AG10803 (cell line): ENCODE measurements around the gene LRIT2.

Source experiments
- DNase-seq: peaks from one replicate; pipeline ENCODE4 v3.0.0; 2010; ENCODE audit warnings: low read depth
- H3K4me3 ChIP-seq: 2 replicates; pipeline ENCODE4 v1.5.1; 2011; ENCODE audit warnings: mild to moderate bottlenecking, low read length, control low read depth
- TF ChIP-seq, protein P1 (sequence below): conservative IDR thresholded peaks from 2 replicates; pipeline ENCODE4 v1.5.1; 2011; ENCODE audit warnings: mild to moderate bottlenecking, low read length, control low read depth, inconsistent platforms

The LRIT2 gene, protein sequence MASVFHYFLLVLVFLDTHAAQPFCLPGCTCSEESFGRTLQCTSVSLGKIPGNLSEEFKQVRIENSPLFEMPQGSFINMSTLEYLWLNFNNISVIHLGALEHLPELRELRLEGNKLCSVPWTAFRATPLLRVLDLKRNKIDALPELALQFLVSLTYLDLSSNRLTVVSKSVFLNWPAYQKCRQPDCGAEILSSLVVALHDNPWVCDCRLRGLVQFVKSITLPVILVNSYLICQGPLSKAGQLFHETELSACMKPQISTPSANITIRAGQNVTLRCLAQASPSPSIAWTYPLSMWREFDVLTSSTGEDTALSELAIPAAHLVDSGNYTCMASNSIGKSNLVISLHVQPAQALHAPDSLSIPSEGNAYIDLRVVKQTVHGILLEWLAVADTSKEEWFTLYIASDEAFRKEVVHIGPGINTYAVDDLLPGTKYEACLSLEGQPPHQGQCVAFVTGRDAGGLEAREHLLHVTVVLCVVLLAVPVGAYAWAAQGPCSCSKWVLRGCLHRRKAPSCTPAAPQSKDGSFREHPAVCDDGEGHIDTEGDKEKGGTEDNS

DNA sequence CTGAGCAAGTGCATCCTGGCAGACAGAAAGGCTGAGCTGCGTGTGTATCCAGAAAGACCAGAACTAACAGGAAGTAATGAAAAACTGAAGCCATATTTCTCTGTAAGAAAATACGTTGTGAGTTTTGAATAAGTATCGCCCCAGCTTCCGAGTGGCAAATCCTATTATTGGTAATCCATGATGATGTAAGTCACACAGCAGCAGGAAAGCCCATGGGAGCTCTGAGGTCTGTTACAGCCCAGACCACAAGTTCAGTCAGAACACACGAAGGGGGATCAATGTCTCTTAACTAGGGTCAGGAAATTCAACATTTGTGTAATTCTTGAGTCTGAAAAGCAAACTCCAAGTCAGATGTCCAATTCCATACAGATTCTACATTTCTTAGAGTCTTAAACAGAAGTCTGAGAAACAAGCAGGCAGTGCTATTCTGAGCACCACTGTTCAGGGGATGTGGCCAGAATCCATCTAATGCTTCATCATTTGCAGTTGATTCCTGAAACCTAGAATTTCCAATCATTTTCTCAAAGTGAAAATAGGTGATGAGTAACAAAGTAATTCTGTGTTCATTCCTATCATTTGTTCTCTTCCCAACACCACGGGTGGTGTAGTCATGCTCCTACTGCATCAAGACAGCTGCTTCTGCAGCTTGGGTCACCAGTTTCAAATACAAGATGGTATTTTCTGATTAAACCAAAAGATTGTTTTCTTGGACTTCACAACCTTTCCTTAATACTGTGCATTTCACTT is at the start of gene LRIT2:
LRIT2 (minus strand) TSS at position 118 of the 747 bp plus-strand sequence; CDS start at position 94, 24 bp downstream.
- H3K4me3 ChIP-seq = no peak within 1 kb of the TSS
- TF ChIP-seq, protein P1, sequence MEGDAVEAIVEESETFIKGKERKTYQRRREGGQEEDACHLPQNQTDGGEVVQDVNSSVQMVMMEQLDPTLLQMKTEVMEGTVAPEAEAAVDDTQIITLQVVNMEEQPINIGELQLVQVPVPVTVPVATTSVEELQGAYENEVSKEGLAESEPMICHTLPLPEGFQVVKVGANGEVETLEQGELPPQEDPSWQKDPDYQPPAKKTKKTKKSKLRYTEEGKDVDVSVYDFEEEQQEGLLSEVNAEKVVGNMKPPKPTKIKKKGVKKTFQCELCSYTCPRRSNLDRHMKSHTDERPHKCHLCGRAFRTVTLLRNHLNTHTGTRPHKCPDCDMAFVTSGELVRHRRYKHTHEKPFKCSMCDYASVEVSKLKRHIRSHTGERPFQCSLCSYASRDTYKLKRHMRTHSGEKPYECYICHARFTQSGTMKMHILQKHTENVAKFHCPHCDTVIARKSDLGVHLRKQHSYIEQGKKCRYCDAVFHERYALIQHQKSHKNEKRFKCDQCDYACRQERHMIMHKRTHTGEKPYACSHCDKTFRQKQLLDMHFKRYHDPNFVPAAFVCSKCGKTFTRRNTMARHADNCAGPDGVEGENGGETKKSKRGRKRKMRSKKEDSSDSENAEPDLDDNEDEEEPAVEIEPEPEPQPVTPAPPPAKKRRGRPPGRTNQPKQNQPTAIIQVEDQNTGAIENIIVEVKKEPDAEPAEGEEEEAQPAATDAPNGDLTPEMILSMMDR = no peak
- DNase-seq = no peak

- TF ChIP-seq, protein P1 = no peak
- no peak for DNase-seq
- no peak overlapping the region for H3K4me3 ChIP-seq
Observed at GRCh38 chr10:84270708-84271107, 45.4 kb upstream of the LRIT2 start.

- TF ChIP-seq, protein P1 = no peak
- DNase-seq = peak; percentile 87
- no peak overlapping the region for H3K4me3 ChIP-seq
Observed at GRCh38 chr10:84269773-84270172, 44.4 kb upstream of the LRIT2 start.

DNA sequence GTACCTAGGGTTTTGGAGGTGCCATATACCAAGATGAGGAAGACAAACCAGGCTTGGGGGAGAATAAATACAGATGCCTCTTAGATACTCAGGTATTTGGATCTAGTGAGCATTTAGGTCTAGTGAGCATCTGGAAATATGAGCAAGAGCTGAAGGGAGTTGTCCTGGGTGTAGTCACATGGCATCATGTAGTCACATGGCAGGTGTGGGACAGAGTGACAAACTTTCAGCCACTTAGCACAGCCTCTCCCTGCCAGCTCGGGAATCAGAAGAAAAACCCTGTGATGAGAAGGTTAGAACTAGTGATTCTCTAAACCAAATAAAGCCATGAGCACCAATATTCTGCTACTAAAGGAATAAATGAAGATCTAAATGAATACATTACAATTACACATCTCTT is 43.8 kb upstream of the LRIT2 start:
- DNase-seq = no peak
- TF ChIP-seq, protein P1 = no peak
- no peak overlapping the region for H3K4me3 ChIP-seq

DNA sequence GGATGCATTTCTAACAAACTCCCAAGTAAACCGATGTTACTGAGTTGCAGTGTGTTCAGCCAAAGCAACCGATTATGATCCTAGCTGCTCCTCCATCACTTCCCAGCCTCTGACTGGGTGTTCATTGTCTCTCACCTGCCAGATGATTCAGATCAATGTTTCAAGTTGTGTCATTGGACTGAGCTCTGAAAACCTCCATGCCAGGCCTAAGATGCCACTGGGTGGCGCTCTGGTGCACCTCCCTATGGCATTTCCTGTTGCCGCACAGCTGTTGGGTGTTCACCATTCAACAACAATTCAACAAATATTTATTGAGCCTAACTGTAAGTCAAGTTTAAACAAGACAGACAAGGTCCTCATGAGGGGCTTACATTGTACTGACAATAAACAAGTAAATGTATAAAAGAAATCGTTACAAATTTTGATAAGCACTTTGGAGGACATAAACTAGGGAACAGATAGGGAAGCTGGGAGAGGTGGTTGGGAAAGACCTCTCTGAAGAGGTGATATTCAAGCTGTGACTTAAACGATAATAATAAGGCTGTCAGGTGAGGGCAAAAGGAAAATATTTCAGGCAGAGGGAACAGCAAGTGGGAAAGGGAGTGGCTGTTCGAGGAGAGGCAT is 42.3 kb upstream of the LRIT2 start:
- peak; percentile 48 for DNase-seq
- H3K4me3 ChIP-seq = no peak overlapping the region
- TF ChIP-seq, protein P1 = peak; percentile 74

GRCh38 chr10:84265418-84265817 is 40.1 kb upstream of the LRIT2 start:
- TF ChIP-seq, protein P1 = no peak
- H3K4me3 ChIP-seq = no peak overlapping the region
- DNase-seq = peak; percentile 19
